Esophagus muscularis mucosa (tissue), 3 donors: Measurements from ENCODE around the gene ATN1.

Experiments used
- POLR2A ChIP-seq: fragments of 450-650 bp; IDR thresholded peaks from one replicate; pipeline ENCODE4 v1.6.1; 2017; ENCODE audit warnings: antibody characterized with exemption, moderate library complexity, mild to moderate bottlenecking, low read depth
- POLR2AphosphoS5 ChIP-seq, 2 donors: sonication (generic); formaldehyde crosslinking; IDR thresholded peaks; one replicate each; pipeline ENCODE4 v1.6.1; 2017; ENCODE audit warnings: antibody characterized with exemption in 2 of 2
- TF ChIP-seq, protein P1 (sequence below), 3 experiments: fragments of 200-600 bp in 2 of 3; fragments of 450-650 bp in 1 of 3; sonication (generic) in 2 of 3; IDR thresholded peaks; one replicate each; pipeline ENCODE4 v1.5.1; 2017 to 2019; ENCODE audit warnings: antibody characterized with exemption in 3 of 3, mild to moderate bottlenecking in 2 of 3, moderate library complexity in 1 of 3

DNA sequence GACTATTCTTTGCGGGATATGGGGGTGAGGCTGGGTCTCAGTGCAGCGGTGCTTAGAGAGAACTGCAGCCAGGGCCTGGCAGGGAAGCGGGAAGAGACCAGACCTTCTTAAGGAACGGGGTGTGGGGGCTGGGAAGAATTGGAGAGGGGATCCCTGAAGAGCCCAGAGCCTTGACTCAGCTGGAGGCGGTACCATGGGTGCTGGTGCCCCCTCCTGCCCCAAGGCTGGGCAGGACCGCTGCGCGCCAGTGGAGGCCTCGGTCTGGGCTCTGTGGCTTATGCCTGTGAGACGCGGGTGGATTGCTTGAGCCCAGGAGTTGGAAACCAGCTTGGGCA, 14.5 kb downstream of the ATN1 start:
- TF ChIP-seq, protein P1, sequence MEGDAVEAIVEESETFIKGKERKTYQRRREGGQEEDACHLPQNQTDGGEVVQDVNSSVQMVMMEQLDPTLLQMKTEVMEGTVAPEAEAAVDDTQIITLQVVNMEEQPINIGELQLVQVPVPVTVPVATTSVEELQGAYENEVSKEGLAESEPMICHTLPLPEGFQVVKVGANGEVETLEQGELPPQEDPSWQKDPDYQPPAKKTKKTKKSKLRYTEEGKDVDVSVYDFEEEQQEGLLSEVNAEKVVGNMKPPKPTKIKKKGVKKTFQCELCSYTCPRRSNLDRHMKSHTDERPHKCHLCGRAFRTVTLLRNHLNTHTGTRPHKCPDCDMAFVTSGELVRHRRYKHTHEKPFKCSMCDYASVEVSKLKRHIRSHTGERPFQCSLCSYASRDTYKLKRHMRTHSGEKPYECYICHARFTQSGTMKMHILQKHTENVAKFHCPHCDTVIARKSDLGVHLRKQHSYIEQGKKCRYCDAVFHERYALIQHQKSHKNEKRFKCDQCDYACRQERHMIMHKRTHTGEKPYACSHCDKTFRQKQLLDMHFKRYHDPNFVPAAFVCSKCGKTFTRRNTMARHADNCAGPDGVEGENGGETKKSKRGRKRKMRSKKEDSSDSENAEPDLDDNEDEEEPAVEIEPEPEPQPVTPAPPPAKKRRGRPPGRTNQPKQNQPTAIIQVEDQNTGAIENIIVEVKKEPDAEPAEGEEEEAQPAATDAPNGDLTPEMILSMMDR (IDR thresholded peaks at IDR 0.05) = no peak
- TF ChIP-seq POLR2AphosphoS5 (IDR thresholded peaks at IDR 0.05) (no peak), POLR2A (no peak)
